ENCODE measurements around the gene PTPRG.
"Not testable (repeated sequence)": the region's sequence is repeated elsewhere in the genome, so short reads cannot be mapped to it uniquely, and the experiment has no call there.

The PTPRG gene

DNA sequence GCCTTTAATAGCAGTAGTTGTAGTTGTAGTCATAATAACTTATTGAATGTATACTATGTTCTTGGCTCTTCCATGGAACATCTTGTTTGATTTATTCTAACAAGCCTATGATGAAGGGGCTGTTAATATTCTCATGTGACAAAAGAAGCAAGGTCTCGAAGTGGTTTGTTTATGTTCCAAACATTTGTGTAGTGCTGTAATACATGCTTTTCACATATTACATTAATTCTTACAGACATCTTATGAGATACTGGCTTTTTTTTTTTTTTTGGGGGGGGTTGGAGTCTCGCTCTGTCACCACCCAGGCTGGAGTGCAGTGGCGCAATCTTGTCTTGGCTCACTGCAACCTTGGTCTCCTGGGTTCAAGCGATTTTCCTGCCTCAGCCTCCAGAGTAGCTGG lies 252.3 kb downstream of the PTPRG start:
- TF ChIP-seq, protein P1, sequence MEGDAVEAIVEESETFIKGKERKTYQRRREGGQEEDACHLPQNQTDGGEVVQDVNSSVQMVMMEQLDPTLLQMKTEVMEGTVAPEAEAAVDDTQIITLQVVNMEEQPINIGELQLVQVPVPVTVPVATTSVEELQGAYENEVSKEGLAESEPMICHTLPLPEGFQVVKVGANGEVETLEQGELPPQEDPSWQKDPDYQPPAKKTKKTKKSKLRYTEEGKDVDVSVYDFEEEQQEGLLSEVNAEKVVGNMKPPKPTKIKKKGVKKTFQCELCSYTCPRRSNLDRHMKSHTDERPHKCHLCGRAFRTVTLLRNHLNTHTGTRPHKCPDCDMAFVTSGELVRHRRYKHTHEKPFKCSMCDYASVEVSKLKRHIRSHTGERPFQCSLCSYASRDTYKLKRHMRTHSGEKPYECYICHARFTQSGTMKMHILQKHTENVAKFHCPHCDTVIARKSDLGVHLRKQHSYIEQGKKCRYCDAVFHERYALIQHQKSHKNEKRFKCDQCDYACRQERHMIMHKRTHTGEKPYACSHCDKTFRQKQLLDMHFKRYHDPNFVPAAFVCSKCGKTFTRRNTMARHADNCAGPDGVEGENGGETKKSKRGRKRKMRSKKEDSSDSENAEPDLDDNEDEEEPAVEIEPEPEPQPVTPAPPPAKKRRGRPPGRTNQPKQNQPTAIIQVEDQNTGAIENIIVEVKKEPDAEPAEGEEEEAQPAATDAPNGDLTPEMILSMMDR (IDR thresholded peaks at IDR 0.05) = no peak
- Histone ChIP-seq H3K27ac (no peak overlapping the region), H3K4me3 (no peak overlapping the region)
- no peak for DNase-seq (ENCODE audit: low spot score)

GRCh38 chr3:61814674-61815073 lies 253.3 kb downstream of the PTPRG start:
- no peak overlapping the region for H3K27ac ChIP-seq
- TF ChIP-seq, protein P1 (IDR thresholded peaks at IDR 0.05) = no peak
- no peak overlapping the region for H3K4me3 ChIP-seq
- no peak for DNase-seq (ENCODE audit: low spot score)

DNA sequence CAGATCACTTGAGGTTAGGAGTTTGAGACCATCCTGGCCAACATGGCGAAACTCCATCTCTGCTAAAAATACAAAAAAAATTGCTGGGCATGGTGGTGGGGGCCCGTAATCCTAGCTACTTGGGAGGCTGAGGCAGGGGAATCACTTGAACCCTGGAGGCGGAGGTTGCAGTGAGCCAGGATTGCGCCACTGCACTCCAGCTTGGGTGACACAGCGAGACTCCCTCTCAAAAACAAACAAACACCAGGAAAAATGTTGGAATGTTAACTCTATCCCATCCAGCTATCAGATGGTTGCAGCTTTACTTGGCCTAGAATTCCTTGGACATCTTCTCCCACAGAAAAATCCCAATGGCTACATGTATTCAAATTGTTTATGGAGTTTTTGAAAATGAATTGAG lies 254.9 kb downstream of the PTPRG start:
- H3K4me3 ChIP-seq; DNase-seq (ENCODE audit: low spot score); H3K27ac ChIP-seq: not testable (repeated sequence)

- Histone ChIP-seq H3K4me3 (no peak overlapping the region), H3K27ac (no peak overlapping the region)
- TF ChIP-seq, protein P1 (IDR thresholded peaks at IDR 0.05) = no peak
- DNase-seq (ENCODE audit: low spot score) = no peak
Measured at GRCh38 chr3:61819861-61820260, 258.5 kb downstream of the PTPRG start.

GRCh38 chr3:61820306-61820992 lies 259.1 kb downstream of the PTPRG start:
- DNase-seq (ENCODE audit: low spot score) = no peak
- Histone ChIP-seq H3K27ac (no peak overlapping the region), H3K4me3 (no peak overlapping the region)
- TF ChIP-seq, protein P1 (IDR thresholded peaks at IDR 0.05) = no peak

DNA sequence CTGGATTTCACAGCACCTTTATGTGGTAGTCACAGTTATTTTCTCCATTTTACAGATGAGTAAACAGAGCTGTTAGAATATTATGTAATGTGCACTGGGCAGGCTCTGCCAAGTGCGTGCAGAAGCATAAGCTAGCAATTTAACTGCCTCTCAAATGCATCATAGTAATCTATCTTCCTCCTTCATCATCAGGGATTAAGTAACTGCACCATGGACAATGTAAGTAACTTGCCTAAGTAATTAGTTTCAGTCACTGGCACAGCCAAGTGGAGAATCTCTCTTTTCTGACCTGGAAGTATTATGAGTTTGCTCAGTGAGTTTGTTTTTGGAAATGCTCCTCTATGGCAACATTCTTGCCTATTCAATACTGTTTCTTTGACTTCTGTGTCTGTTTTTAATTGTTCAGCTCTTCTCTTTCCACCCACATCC lies 260.5 kb downstream of the PTPRG start:
- DNase-seq (ENCODE audit: low spot score) = no peak
- Histone ChIP-seq H3K4me3 (peak overlapping the region; percentile 21), H3K27ac (peak overlapping the region; percentile 54 to 75)
- TF ChIP-seq, protein P1 (IDR thresholded peaks at IDR 0.05) = no peak

DNA sequence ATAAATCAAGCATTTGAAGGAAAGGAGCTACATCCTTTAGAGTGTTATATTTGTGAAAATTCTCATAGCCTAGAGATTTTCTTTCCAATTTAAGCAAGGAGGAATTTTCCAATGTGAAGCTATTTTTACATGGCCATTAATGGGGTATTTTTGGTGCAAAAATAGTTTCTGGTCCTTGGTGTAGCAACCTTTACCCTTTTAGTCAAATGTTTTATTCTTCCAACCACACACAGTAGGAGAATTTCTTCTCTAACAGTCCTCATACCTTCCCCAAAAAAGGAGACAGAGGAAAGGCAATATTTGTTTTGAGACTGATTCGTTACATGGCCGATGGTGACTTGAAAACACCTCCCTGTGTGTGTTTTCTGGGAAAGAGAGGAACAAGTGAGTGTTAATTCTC lies 261.2 kb downstream of the PTPRG start:
- peak overlapping the region; percentile 54 to 75 for H3K27ac ChIP-seq
- DNase-seq (ENCODE audit: low spot score) = no peak

More for the DNA sequence above, 261.2 kb downstream of the PTPRG start:
- H3K4me3 ChIP-seq = peak overlapping the region; percentile 21
- TF ChIP-seq, protein P1 (IDR thresholded peaks at IDR 0.05) = no peak

All from coronary artery (tissue), 2 donors.